ENCODE data around the gene THAP7. TPM values are rescaled to one million over a fixed set of nuclear protein-coding genes. Genes with fewer than 3 reads are reported as not detected.

THAP7 gene
- total and polyA plus RNA-seq, 2 of the 4 experiments (the other 2 are of a cell fraction), result 14.2 to 19.8 TPM

DNA sequence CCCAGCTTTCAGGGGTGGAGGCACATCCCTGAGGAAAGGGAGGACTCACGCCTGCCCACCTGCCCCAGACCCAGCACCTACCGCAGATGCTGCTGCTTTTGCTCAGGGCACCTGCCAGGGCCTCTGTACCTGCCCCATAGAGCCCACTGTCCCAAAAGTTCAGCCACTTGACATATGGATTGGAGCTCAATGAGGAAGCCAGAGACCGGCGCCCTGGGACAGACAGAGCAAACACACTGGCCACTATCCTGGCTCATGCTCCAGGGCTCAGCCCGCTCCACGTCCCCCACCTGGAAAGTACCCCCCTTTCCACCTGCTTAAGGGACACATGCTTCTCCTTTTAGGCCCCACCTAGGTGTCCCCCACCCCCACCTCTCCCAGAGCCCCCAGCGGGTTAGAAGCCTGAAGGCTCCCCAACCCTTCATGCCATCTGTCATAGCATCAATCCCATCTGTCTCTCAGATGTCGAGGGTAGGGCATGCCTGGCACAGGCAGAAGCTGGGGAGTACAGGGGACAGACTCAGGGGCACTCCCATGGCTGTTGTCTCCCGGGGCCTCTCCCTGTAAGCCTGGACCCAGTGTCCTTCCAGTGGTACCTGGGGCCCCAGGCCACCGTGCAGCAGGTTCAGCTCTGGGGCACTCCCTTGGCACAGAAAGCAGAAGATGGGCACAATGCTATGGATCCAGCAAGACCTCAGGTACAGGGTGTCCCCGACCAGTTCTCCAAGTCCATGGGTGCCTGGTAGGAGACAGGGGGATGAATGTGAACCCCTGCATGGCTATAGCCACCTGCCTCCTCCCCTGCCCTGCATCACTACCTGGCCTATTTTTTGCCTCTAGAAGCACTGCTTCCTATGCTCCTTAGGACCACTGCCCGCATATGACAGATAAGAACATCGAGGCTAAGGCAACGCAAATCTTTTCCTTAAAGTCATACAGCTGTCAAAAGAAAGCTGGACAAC lies 10.8 kb upstream of the THAP7 start:
- POLR2A ChIA-PET (ENCODE audit: unreplicated experiment), result no interaction called here
- Histone ChIP-seq H3K4me1 (ENCODE audit: control insufficient read depth, insufficient read depth, low read length) (peaks cover 14% of the 10 kb centered on the region), H2BK15ac (ENCODE audit: low read depth, low read length) (no peak overlapping the region), H3K23ac (ENCODE audit: low read depth, low read length) (no peak overlapping the region), H4K5ac (ENCODE audit: low read depth, low read length) (no peak overlapping the region), H2AK9ac (replicated peaks; ENCODE audit: low read depth, low read length, poor library complexity) (no peak overlapping the region), H3K79me1 (ENCODE audit: low read depth in 1 of 2, low read length in 2 of 2) (0 out of 4 replicates have a peak, but pooled peaks cover 0 to 5% of the 10 kb centered on the region in 2 experiments), H4K91ac (ENCODE audit: insufficient read depth, low read depth, low read length) (no peak overlapping the region), H3K4me2 (ENCODE audit: low read depth, low read length) (no peak overlapping the region), H3K9me3 (ENCODE audit: control insufficient read depth, insufficient read depth, low read length) (no peaks in the 10 kb centered on the region), H3K14ac (replicated peaks; ENCODE audit: low read depth, low read length) (no peak overlapping the region), H4K8ac (ENCODE audit: low read depth in 2 of 2, low read length in 2 of 2) (no peak overlapping the region), H2BK20ac (ENCODE audit: low read depth, low read length) (no peak overlapping the region), H2BK120ac (ENCODE audit: low read depth, low read length) (no peak overlapping the region), H4K20me1 (ENCODE audit: insufficient read depth, low read length) (peaks cover 4% of the 10 kb centered on the region; the same call in 1 of the 2 replicates), H3K18ac (ENCODE audit: low read depth, low read length) (no peak overlapping the region), H3K36me3 (ENCODE audit: control insufficient read depth, insufficient read depth, low read length) (no peaks in the 10 kb centered on the region), H3K4ac (ENCODE audit: low read depth, low read length) (no peak overlapping the region), H2AFZ (replicated peaks; ENCODE audit: low read length, poor library complexity) (no peak overlapping the region), H3K4me3 (ENCODE audit: insufficient read depth, low read depth, low read length) (no peak overlapping the region), H2AK5ac (ENCODE audit: low read depth, low read length) (no peak overlapping the region), H3K27me3 (ENCODE audit: control insufficient read depth, insufficient read depth, low read length) (no peaks in the 10 kb centered on the region), H3K9me1 (ENCODE audit: insufficient read depth, low read length) (peaks cover 10% of the 10 kb centered on the region), H3K27ac (ENCODE audit: insufficient read depth, low read length) (no peak overlapping the region), H2BK5ac (ENCODE audit: low read depth, low read length, poor library complexity, severe bottlenecking) (no peak overlapping the region), H3K9ac (ENCODE audit: low read depth, low read length) (no peak overlapping the region), H3K56ac (ENCODE audit: extremely low read depth, insufficient read depth, low read length) (no peak overlapping the region)
- WGBS, 2 experiments (ENCODE audit: extremely low coverage in 2 of 2, insufficient read length in 1 of 2), result 76% methylated on average over 9 of the region's 14 CpGs; no CpG with 5 or more reads in 1 of the 2 experiments
- no peak for ATAC-seq (ENCODE audit: low read depth)
- dilution Hi-C loops (cut with HindIII; ENCODE audit: low sequenced_read_pairs, unreplicated experiment) (no loop called here), in situ Hi-C loops (cut with MboI; ENCODE audit: low sequenced_read_pairs) (loop anchor here (10.0 kb wide), 1 partner anchor 82 kb away; no protein-coding TSS in a partner anchor), intact Hi-C loops (cut with micrococcal nuclease) (no loop called here)
- TF ChIP-seq, protein P1, sequence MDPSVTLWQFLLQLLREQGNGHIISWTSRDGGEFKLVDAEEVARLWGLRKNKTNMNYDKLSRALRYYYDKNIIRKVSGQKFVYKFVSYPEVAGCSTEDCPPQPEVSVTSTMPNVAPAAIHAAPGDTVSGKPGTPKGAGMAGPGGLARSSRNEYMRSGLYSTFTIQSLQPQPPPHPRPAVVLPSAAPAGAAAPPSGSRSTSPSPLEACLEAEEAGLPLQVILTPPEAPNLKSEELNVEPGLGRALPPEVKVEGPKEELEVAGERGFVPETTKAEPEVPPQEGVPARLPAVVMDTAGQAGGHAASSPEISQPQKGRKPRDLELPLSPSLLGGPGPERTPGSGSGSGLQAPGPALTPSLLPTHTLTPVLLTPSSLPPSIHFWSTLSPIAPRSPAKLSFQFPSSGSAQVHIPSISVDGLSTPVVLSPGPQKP (IDR thresholded peaks at IDR 0.05; ENCODE audit: borderline replicate concordance, low read depth, low read length), result no peak
- TF ChIP-seq CEBPB (IDR thresholded peaks at IDR 0.05; ENCODE audit: low read depth, low read length) (no peak), MAZ (IDR thresholded peaks at IDR 0.05; ENCODE audit: borderline replicate concordance, low read depth, low read length) (no peak), POLR2A (IDR thresholded peaks at IDR 0.05; ENCODE audit: low read depth, low read length) (no peak), MXI1 (IDR thresholded peaks at IDR 0.05; ENCODE audit: borderline replicate concordance, low read depth, low read length) (no peak), FOS (IDR thresholded peaks at IDR 0.05; ENCODE audit: low read depth, low read length) (no peak), NFE2L2 (IDR thresholded peaks at IDR 0.05; ENCODE audit: low read depth, low read length) (no peak), CHD1 (IDR thresholded peaks at IDR 0.05; ENCODE audit: low read depth, low read length) (no peak), RFX5 (IDR thresholded peaks at IDR 0.05; ENCODE audit: low read depth, low read length) (no peak), SMC3 (IDR thresholded peaks at IDR 0.05; ENCODE audit: low read depth, low read length) (no peak), RCOR1 (IDR thresholded peaks at IDR 0.05; ENCODE audit: insufficient replicate concordance, low read length) (no peak)
- DNase-seq, result no peak
- CTCF ChIA-PET, result interaction anchor here (0.6 kb wide), 1 partner anchor 197 kb away, joined by 4 read pairs; no protein-coding TSS in a partner anchor
- no TSS peak for BruUV-seq (replicated peaks)
